Activated CD4-positive, alpha-beta T cell treated with anti-CD3 and anti-CD28 coated beads for 36 hours (primary cell): ENCODE data around the gene ITGA8. TPM values are rescaled to one million over a fixed set of nuclear protein-coding genes. Genes with fewer than 3 reads are reported as not detected.
A peak's percentile ranks its signal among the peaks of the same experiment; 100 is the strongest.
"Not testable (repeated sequence)": the region's sequence is repeated elsewhere in the genome, so short reads cannot be mapped to it uniquely, and the experiment has no call there.

Experiments used
- ATAC-seq: fragments of 200-7000 bp; cut with Tn5 transposase; one replicate; pipeline ENCODE4 v1.10.0; 2021; ENCODE audit warnings: mild to moderate bottlenecking, moderate library complexity
- CTCF ChIA-PET: fragments of 350-600 bp; sonication (Branson Sonifier 250); formaldehyde crosslinking; loops from one replicate; lab custom pipeline; 2021; ENCODE audit warnings: antibody characterized with exemption; lab: Charles Lee
- POLR2A ChIA-PET: fragments of 350-600 bp; sonication (Branson Sonifier 250); formaldehyde crosslinking; loops from one replicate; lab custom pipeline; 2021; ENCODE audit warnings: antibody characterized with exemption, inconsistent platforms; lab: Charles Lee
- DNase-seq: peaks from one replicate; pipeline ENCODE4 v3.0.0-alpha.2; 2020
- H3K27ac Mint-ChIP-seq: one replicate; pipeline ENCODE4 v1.8.0; 2021; ENCODE audit warnings: mixed read lengths
- H3K27me3 Mint-ChIP-seq: one replicate; pipeline ENCODE4 v1.8.0; 2021; ENCODE audit warnings: mixed read lengths
- H3K36me3 Mint-ChIP-seq: one replicate; pipeline ENCODE4 v1.8.0; 2021; ENCODE audit warnings: low read depth, mixed read lengths
- H3K4me1 Mint-ChIP-seq: one replicate; pipeline ENCODE4 v1.8.0; 2021; ENCODE audit warnings: mixed read lengths
- H3K4me3 Mint-ChIP-seq: one replicate; pipeline ENCODE4 v1.8.0; 2021; ENCODE audit warnings: mild to moderate bottlenecking, moderate library complexity, mixed read lengths
- H3K9me3 Mint-ChIP-seq: one replicate; pipeline ENCODE4 v1.8.0; 2021; ENCODE audit warnings: low read depth, mixed read lengths
- intact Hi-C, 2 experiments: fragments of 100-400 bp; cut with DNase I in 1 of 2; cut with micrococcal nuclease in 1 of 2; formaldehyde crosslinking; loops; one replicate each; pipeline versions ENCODE4 v1.14.2 to v1.15.1; 2022 to 2024; cut with DNase I, micrococcal nuclease
- total RNA-seq, 2 experiments: library from RNA; stranded (reverse); gene quantifications; one replicate each; pipeline ENCODE4 v1.2.3, GENCODE V29; 2021

ITGA8 gene
- not detected for total RNA-seq

DNA sequence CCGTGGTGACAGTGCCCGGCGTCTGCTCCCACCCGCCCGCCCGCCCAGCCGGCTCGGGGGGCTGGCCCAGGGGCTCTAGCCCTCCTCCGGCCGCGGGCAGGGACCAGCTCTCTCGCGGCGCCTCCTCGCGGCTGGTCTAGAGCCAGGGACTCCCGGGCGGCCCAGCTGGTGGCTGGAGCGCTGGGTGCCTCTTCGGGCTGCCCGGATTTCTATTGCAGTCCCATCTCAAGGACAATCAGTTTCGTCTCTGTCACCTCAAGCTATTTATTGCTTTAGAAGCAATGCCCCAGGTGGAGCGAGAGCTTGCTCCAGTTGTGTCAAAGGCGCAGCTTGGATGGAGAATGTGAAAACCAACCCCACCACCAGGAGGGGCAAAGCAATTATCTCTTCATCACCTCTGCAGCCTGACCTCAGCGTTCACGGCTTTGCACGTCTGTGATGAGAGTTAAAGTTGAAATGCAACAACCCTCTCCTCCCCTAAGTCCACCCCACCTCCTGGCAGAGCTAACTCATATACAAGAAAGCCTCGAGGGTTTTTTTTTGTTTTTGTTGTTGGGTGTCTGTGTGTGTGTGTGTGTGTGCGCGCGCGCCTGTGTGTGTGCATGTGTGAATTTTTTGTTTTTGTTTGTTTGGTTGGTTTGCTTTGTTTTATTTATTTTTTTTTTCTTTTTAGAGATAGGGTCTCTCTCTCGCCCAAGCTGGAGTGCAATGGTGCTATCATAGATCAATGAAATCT lies at the start of gene ITGA8:
TSS of gene ITGA8 (minus strand) at position 24 of the 736 bp plus-strand sequence. CDS start 151 bp downstream, outside the sequence.
- no peak within 1 kb of the TSS for H3K27ac Mint-ChIP-seq
- no peak within 1 kb of the TSS for H3K4me3 Mint-ChIP-seq
- H3K4me1 Mint-ChIP-seq: peaks cover 4% of the 10 kb centered on the region
- no peaks in the 10 kb centered on the region for H3K9me3 Mint-ChIP-seq
- ATAC-seq: no peak
- peaks cover 28% of the 10 kb centered on the region for H3K27me3 Mint-ChIP-seq
- ChIA-PET POLR2A (no interaction called here), CTCF (interaction anchor here (0.7 to 1.1 kb wide), 2 partner anchors 9 to 141 kb away, joined by 3 read pairs; no protein-coding TSS in a partner anchor)
- no peaks in the 10 kb centered on the region for H3K36me3 Mint-ChIP-seq
- DNase-seq: peak; percentile 20
- intact Hi-C loops: loop anchor here in 1 of 2 experiments (5.0 kb wide), 1 partner anchor 133 kb away; no protein-coding TSS in a partner anchor

DNA sequence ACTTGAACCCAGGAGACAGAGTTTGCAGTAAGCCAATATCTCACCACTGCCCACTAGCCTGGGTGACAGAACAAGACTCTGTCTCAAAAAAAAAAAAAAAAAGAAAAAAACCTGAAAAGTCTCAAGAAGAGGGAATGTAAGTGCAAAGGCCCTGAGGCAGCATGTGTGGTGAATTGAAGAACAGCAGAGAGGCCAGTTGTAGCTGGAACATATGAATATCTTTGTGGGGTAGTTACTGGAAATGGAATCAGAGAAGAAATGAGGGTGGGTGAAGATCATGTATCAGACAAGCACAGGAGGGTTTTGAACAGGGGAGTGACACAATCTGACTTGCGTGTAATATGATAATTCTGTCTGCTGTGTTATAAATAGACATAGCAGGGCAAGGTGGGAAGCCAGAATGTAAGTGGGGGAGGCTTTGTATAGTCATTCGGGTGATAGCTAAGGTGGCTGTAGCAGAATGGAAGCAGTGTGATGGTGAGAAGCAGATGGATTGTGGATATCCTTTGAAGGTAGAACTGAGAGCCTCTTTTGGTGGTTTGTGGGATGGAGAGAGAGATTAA lies 45.3 kb upstream of the ITGA8 start:
- peaks cover 15% of the 10 kb centered on the region for H3K9me3 Mint-ChIP-seq
- H3K27me3 Mint-ChIP-seq: peaks cover 2% of the 10 kb centered on the region
- DNase-seq (no peak), ATAC-seq (no peak)
- H3K27ac Mint-ChIP-seq: no peak overlapping the region
- no peak overlapping the region for H3K4me3 Mint-ChIP-seq
- POLR2A ChIA-PET: no interaction called here
- intact Hi-C loops: no loop called here
- CTCF ChIA-PET: no interaction called here
- H3K36me3 Mint-ChIP-seq: peaks cover 5% of the 10 kb centered on the region
- H3K4me1 Mint-ChIP-seq: no peaks in the 10 kb centered on the region

DNA sequence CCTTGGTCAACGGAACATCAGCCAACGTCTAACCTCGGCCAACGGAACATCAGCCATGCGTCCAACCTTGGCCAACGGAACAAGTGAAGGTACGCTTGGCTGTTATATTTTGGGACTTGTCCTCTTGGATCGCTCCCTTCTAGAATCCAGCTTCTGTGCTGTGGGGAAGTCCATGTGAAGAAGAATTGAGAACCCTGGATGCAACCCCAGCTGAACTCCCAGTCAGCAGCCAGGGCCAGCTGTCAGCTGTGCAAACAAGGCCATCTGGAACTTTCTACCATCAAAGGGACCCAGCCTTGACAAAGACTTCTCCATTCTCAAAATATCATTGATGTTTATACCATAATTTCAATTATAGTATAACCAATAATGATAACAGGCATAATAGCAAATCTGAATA lies 43.3 kb upstream of the ITGA8 start:
- Mint-ChIP-seq H3K27ac (no peak overlapping the region), H3K27me3 (peaks cover 2% of the 10 kb centered on the region), H3K36me3 (no peaks in the 10 kb centered on the region), H3K4me3 (no peak overlapping the region), H3K4me1 (no peaks in the 10 kb centered on the region), H3K9me3 (peaks cover 15% of the 10 kb centered on the region)
- intact Hi-C loops: no loop called here
- ChIA-PET CTCF (interaction anchor here (1.2 kb wide), 1 partner anchor 18 kb away, joined by 4 read pairs; no protein-coding TSS in a partner anchor), POLR2A (no interaction called here)
- ATAC-seq: no peak
- DNase-seq: no peak

DNA sequence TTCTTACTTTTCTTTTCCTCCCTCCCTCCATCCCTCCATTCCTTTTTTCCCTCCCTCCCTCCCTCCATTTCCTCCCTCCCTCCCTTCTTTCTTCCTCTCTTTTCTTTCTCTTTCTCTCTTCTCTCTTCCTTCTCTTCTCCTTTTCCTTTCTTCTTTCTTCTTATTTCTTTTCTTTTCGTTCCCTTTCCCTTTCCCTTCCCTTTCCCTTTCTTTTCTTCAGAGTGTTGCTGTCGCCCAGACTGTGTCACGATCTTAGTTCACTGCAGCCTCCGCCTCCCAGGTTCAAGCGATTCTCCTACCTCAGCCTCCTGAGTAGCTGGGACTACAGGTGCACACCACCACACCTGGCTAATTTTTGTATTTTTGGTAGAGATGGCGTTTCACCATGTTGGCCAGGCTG lies 42.5 kb upstream of the ITGA8 start:
- H3K4me1 Mint-ChIP-seq, POLR2A ChIA-PET, intact Hi-C loops: not testable (repeated sequence)

DNA sequence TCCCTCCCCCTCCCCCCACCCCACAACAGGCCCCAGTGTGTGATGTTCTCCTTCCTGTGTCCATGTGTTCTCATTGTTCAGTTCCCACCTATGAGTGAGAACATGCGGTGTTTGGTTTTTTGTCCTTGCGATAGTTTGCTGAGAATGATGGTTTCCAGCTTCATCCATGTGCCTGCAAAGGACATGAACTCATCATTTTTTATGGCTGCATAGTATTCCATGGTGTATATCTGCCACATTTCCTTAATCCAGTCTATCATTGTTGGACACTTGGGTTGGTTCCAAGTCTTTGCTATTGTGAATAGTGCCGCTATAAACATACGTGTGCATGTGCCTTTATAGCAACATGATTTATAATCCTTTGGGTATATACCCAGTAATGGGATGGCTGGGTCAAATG lies 41.5 kb upstream of the ITGA8 start:
- H3K27me3 Mint-ChIP-seq, POLR2A ChIA-PET, CTCF ChIA-PET, H3K27ac Mint-ChIP-seq, H3K4me3 Mint-ChIP-seq, H3K36me3 Mint-ChIP-seq, DNase-seq, ATAC-seq, intact Hi-C loops, H3K4me1 Mint-ChIP-seq: not testable (repeated sequence)
- H3K9me3 Mint-ChIP-seq: peaks cover 13% of the 10 kb centered on the region

More for the DNA sequence above, 42.5 kb upstream of the ITGA8 start:
- CTCF ChIA-PET, H3K27me3 Mint-ChIP-seq, H3K4me3 Mint-ChIP-seq, H3K36me3 Mint-ChIP-seq, ATAC-seq, H3K27ac Mint-ChIP-seq, DNase-seq: not testable (repeated sequence)
- H3K9me3 Mint-ChIP-seq: peaks cover 14% of the 10 kb centered on the region

DNA sequence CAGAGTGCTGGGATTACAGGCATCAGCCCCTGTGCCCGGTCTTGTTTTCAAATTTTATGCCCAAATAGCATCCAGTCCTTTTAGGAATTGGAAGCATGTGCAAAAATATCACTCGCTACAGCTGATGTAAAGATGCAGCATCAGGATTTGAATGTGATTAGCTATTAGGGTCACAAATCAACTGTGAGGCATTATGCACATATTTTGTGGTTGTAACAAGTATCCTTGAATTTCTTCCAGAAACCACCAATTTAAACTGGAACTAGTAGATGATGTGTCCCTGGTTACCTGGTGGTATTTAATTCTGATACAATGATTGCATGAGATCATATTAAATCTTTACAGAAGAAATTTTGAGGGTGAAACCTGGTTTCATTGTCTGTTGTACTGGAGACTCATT lies 41.0 kb upstream of the ITGA8 start:
- CTCF ChIA-PET: no interaction called here
- no peaks in the 10 kb centered on the region for H3K4me1 Mint-ChIP-seq
- H3K36me3 Mint-ChIP-seq: no peaks in the 10 kb centered on the region
- H3K4me3 Mint-ChIP-seq: no peak overlapping the region
- peaks cover 10% of the 10 kb centered on the region for H3K27me3 Mint-ChIP-seq
- intact Hi-C loops: no loop called here
- DNase-seq (no peak), ATAC-seq (no peak)
- POLR2A ChIA-PET: no interaction called here
- peaks cover 13% of the 10 kb centered on the region for H3K9me3 Mint-ChIP-seq
- H3K27ac Mint-ChIP-seq: no peak overlapping the region

DNA sequence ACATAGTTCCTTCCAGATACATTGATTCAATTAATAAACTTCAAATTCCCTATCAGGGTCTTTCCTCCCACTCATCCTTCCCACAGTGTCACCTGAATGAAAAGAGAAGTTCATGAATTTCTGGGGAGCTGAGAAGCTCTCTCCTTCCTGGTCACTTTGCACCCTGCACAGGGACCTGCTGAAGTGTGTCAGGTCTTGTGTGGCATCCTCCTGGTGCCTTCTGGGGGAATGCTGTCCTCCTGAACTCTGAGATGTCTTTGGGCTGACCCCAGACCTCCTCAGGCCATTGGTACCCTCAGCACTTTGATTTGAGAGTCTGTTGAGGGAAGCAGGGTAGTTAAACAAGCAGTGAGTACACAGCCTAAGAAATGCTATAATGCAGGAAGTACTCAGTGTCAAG lies 39.5 kb upstream of the ITGA8 start:
- CTCF ChIA-PET: no interaction called here
- Mint-ChIP-seq H3K4me1 (no peaks in the 10 kb centered on the region), H3K27ac (no peak overlapping the region)

DNA sequence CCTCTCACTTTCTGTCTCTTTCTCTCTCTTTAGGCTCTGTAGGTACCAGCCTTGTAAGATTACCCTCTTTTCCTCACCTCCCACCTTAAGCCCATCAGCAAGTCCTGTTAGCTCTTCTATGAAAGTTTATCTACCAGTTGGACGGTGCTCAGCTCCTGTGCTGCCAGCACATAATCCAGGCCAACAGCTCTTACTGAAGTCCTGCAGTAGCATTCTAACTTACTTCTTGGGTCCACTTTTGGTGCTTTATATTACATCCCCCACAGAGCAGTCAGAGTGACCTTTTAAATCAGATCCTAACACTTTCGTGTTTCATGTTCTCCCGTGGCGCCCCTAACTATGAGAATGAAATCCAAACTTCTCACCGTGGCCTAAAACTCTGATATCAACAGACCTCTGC lies 38.9 kb upstream of the ITGA8 start:
- Mint-ChIP-seq H3K36me3 (no peaks in the 10 kb centered on the region), H3K27ac (no peak overlapping the region), H3K9me3 (peaks cover 7% of the 10 kb centered on the region), H3K4me1 (no peaks in the 10 kb centered on the region), H3K27me3 (peaks cover 13% of the 10 kb centered on the region), H3K4me3 (no peak overlapping the region)
- DNase-seq (no peak), ATAC-seq (no peak)
- intact Hi-C loops: no loop called here
- CTCF ChIA-PET: no interaction called here
- POLR2A ChIA-PET: no interaction called here

More for the DNA sequence above, 39.5 kb upstream of the ITGA8 start:
- peaks cover 13% of the 10 kb centered on the region for H3K27me3 Mint-ChIP-seq
- POLR2A ChIA-PET: no interaction called here
- intact Hi-C loops: no loop called here
- no peak overlapping the region for H3K4me3 Mint-ChIP-seq
- DNase-seq (no peak), ATAC-seq (no peak)
- peaks cover 7% of the 10 kb centered on the region for H3K9me3 Mint-ChIP-seq
- no peaks in the 10 kb centered on the region for H3K36me3 Mint-ChIP-seq

DNA sequence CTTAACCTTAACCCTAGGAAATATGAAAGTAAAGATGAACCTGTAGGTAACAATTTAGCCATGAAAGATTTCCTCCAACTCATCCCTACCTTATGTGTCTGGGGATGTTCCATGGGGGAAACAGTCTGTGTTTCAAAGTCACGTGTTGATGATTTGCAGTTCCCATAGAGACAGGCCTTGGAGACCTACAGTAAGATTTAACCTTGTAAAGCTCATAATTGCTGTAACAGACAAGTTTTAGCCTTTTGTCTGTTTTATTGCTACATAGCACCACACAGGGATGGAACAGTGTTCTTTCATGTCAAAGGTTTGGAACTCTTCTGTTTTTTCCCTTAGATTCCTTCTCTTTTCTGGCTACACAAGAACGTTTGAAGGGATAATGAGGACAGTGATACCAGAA lies 35.2 kb upstream of the ITGA8 start:
- no peak overlapping the region for H3K27ac Mint-ChIP-seq
- H3K4me3 Mint-ChIP-seq: no peak overlapping the region
- POLR2A ChIA-PET: no interaction called here
- H3K9me3 Mint-ChIP-seq: no peaks in the 10 kb centered on the region
- no peaks in the 10 kb centered on the region for H3K36me3 Mint-ChIP-seq
- ATAC-seq (no peak), DNase-seq (no peak)
- CTCF ChIA-PET: interaction anchor here (0.7 kb wide), 1 partner anchor 509 kb away, joined by 3 read pairs; no protein-coding TSS in a partner anchor
- intact Hi-C loops: no loop called here
- H3K4me1 Mint-ChIP-seq: no peaks in the 10 kb centered on the region
- peaks cover 23% of the 10 kb centered on the region for H3K27me3 Mint-ChIP-seq

DNA sequence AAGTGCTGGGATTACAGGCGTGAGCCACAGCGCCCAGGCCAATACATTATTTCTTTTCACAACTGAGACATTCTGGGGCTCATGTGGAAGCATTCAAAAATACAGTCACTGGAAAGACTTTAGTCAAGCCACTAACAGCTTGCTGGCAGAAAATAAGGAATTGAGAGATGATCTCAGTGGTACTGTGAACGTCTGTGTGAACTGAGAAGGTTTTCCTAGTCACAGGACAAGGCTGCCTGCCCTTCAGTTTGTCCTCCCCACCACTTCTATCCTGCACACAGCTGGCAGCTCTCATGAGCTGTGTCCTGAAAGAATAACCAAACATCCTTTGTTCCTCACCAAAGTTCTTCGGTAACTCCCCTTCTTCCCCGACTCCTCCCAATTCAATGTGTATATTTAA lies 31.3 kb upstream of the ITGA8 start:
- ChIA-PET POLR2A (no interaction called here), CTCF (interaction anchor here (0.6 kb wide), 1 partner anchor 106 kb away, joined by 3 read pairs; no protein-coding TSS in a partner anchor)
- ATAC-seq (no peak), DNase-seq (no peak)
- Mint-ChIP-seq H3K4me1 (no peaks in the 10 kb centered on the region), H3K4me3 (no peak overlapping the region), H3K36me3 (no peaks in the 10 kb centered on the region), H3K9me3 (no peaks in the 10 kb centered on the region), H3K27ac (no peak overlapping the region), H3K27me3 (peaks cover 16% of the 10 kb centered on the region)
- intact Hi-C loops: no loop called here

DNA sequence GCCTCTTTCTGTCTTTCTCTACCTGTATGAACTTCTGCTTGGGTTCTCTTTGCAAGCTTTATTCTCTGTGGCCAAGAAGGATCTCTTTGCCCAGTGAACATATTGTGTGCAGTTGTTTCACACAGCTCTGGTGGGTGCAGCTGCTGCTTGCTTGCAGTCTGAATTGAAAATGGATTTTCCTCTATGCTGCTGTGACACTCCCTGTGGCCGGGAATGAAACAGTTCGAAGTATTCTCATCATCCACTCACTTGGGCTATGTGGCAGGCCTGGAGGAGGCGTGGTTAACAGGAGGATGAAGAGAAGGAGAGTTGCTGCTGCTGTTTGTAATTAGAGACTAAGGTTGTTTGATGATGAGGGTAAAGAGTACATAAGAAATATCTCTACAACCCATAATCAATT lies 28.4 kb upstream of the ITGA8 start:
- ChIA-PET POLR2A (no interaction called here), CTCF (interaction anchor here (0.8 kb wide), 1 partner anchor 20 kb away, joined by 3 read pairs; no protein-coding TSS in a partner anchor)
- no peak for ATAC-seq
- H3K36me3 Mint-ChIP-seq: no peaks in the 10 kb centered on the region
- H3K9me3 Mint-ChIP-seq: no peaks in the 10 kb centered on the region
- H3K27ac Mint-ChIP-seq: no peak overlapping the region
- DNase-seq: no peak
- H3K4me1 Mint-ChIP-seq: no peaks in the 10 kb centered on the region
- no peak overlapping the region for H3K4me3 Mint-ChIP-seq
- intact Hi-C loops: loop anchor here in 1 of 2 experiments (10.0 kb wide), 1 partner anchor 313 kb away; no protein-coding TSS in a partner anchor
- H3K27me3 Mint-ChIP-seq: peaks cover 14% of the 10 kb centered on the region

DNA sequence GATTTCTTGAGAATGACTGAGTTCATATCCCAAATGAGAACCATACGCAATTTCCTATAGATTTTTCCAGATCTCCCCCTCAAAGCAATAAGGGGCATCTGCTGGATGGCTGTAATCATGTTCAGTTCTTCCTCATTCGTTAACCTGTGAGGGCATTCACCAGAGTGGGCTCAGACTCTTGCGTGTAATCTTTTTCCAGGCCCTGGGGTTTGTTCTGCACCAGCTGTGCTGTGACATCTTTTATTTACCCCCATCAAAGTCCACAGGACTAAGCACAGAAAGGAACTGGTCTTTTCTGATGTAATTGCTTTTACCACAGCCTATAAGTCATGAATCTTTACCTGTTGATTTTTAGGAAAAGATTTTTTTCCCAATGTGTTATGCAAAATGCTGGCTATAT lies 27.9 kb upstream of the ITGA8 start:
- Mint-ChIP-seq H3K36me3 (no peaks in the 10 kb centered on the region), H3K9me3 (no peaks in the 10 kb centered on the region), H3K27me3 (peaks cover 11% of the 10 kb centered on the region), H3K4me3 (no peak overlapping the region), H3K27ac (no peak overlapping the region), H3K4me1 (no peaks in the 10 kb centered on the region)
- intact Hi-C loops: loop anchor here in 1 of 2 experiments (10.0 kb wide), 1 partner anchor 313 kb away; no protein-coding TSS in a partner anchor
- no peak for DNase-seq
- ATAC-seq: no peak
- ChIA-PET CTCF (no interaction called here), POLR2A (no interaction called here)
